GM12878 (cell line): Measurements from ENCODE around the gene CBFB. TPM values are rescaled to one million over a fixed set of nuclear protein-coding genes. Genes with fewer than 3 reads are reported as not detected.
A peak's percentile ranks its signal among the peaks of the same experiment; 100 is the strongest.

Source experiments
- ATAC-seq: fragments of 200-7000 bp; cut with Tn5 transposase; 3 replicates; pipeline ENCODE4 v1.9.1; 2020; ENCODE audit warnings: mild to moderate bottlenecking, moderate library complexity
- BruUV-seq: library from RNA; stranded (reverse); fragments of 400-500 nt; replicated peaks from 2 replicates; lab custom pipeline; 2021; lab: Mats Ljungman, UMichigan
- CTCF ChIA-PET: fragments of 300-600 bp; sonication (Branson Sonifier 250); formaldehyde crosslinking; extraction: SDS; loops from one replicate; lab custom pipeline; 2021; ENCODE audit warnings: inconsistent platforms; lab: Yijun Ruan, JAX
- POLR2A ChIA-PET: fragments of 350-600 bp; formaldehyde crosslinking; extraction: SDS; loops from one replicate; lab custom pipeline; 2021; ENCODE audit warnings: inconsistent platforms; lab: Charles Lee
- RAD21 ChIA-PET: fragments of 300-600 bp; sonication (Branson Sonifier 250); formaldehyde crosslinking; loops from one replicate; lab custom pipeline; 2023; ENCODE audit warnings: antibody characterized with exemption; ENCODE audit not compliant: unreplicated experiment; lab: Charles Lee
- SMC1A ChIA-PET: fragments of 300-600 bp; sonication (Branson Sonifier 250); formaldehyde crosslinking; loops from one replicate; lab custom pipeline; 2023; ENCODE audit not compliant: unreplicated experiment, uncharacterized antibody; lab: Charles Lee
- DNase-seq: peaks from one replicate; pipeline ENCODE4 v3.0.0-alpha.2; 2011; ENCODE audit warnings: low read depth, low spot score
- FAIRE-seq: peaks from 3 replicates; lab custom pipeline; 2011; peaks lifted over from hg19 to GRCh38; lab: Jason Lieb, UNC
- H2AFZ ChIP-seq: 2 replicates; pipeline ENCODE4 v1.6.0; 2011; ENCODE audit warnings: low read depth, low read length, control low read depth; ENCODE audit not compliant: control insufficient read depth
- H3K27ac ChIP-seq: 2 replicates; pipeline ENCODE4 v1.5.1; 2011; ENCODE audit warnings: control low read depth; ENCODE audit not compliant: control insufficient read depth, insufficient read depth
- H3K27me3 ChIP-seq, 2 experiments: replicated peaks in 1 of 2; 2 replicates each; pipeline versions ENCODE4 v1.6.0 to v1.6.1; 2011; ENCODE audit warnings: low read length in 1 of 2; ENCODE audit not compliant: control insufficient read depth in 2 of 2, insufficient read depth in 2 of 2
- H3K36me3 ChIP-seq, 2 experiments: 2 replicates each; pipeline ENCODE4 v1.5.1; 2011; ENCODE audit warnings: low read length in 1 of 2; ENCODE audit not compliant: control insufficient read depth in 2 of 2, insufficient read depth in 2 of 2
- H3K4me1 ChIP-seq: 2 replicates; pipeline ENCODE4 v1.6.1; 2011; ENCODE audit warnings: mild to moderate bottlenecking, low read length, moderate library complexity, mixed read lengths; ENCODE audit not compliant: control insufficient read depth, insufficient read depth
- H3K4me2 ChIP-seq: 2 replicates; pipeline ENCODE4 v1.6.0; 2011; ENCODE audit warnings: control low read depth; ENCODE audit not compliant: control insufficient read depth, insufficient read depth
- H3K4me3 ChIP-seq: fragments of 200-600 bp; sonication (generic); 2 replicates; pipeline ENCODE4 v1.5.1; 2016
- H3K79me2 ChIP-seq: 2 replicates; pipeline ENCODE4 v1.6.0; 2011; ENCODE audit warnings: low read length; ENCODE audit not compliant: control insufficient read depth, insufficient read depth
- H3K9ac ChIP-seq: 2 replicates; pipeline ENCODE4 v1.8.0; 2011; ENCODE audit warnings: low read length, control low read depth, mixed read lengths; ENCODE audit not compliant: control insufficient read depth, insufficient read depth
- H3K9me3 ChIP-seq: replicated peaks from 3 replicates; pipeline ENCODE4 v1.5.1; 2011; ENCODE audit warnings: mild to moderate bottlenecking, low read length; ENCODE audit not compliant: control insufficient read depth, insufficient read depth
- H4K20me1 ChIP-seq: 2 replicates; pipeline ENCODE4 v1.6.0; 2011; ENCODE audit not compliant: control insufficient read depth, insufficient read depth
- BHLHE40 ChIP-seq, 2 experiments: fragments of 450-650 bp in 1 of 2; IDR thresholded peaks; 2 replicates each; pipeline ENCODE4 v1.6.1; 2011 to 2017; ENCODE audit warnings: low read depth in 2 of 2, borderline replicate concordance in 1 of 2, improper control_type of control experiment in 1 of 2, low read length in 1 of 2, mild to moderate bottlenecking in 1 of 2
- CHD2 ChIP-seq: IDR thresholded peaks from 2 replicates; pipeline ENCODE4 v1.6.1; 2011; ENCODE audit warnings: low read depth, low read length, improper control_type of control experiment, borderline replicate concordance
- ESRRA ChIP-seq: IDR thresholded peaks from 2 replicates; pipeline ENCODE4 v1.6.1; 2012; ENCODE audit warnings: mild to moderate bottlenecking, low read length, improper control_type of control experiment
- IRF5 ChIP-seq: fragments of 450-650 bp; IDR thresholded peaks from 2 replicates; pipeline ENCODE4 v1.6.1; 2017; ENCODE audit warnings: borderline replicate concordance
- NR2C2 ChIP-seq: IDR thresholded peaks from 2 replicates; pipeline ENCODE4 v1.6.1; 2011; ENCODE audit warnings: borderline replicate concordance, low read depth; ENCODE audit not compliant: control insufficient read depth, insufficient read length
- POLR2AphosphoS2 ChIP-seq: IDR thresholded peaks from 2 replicates; pipeline ENCODE4 v1.6.1; 2011; ENCODE audit warnings: low read depth, mild to moderate bottlenecking, low read length, improper control_type of control experiment, moderate library complexity
- POU2F2 ChIP-seq: IDR thresholded peaks from 3 replicates; pipeline ENCODE4 v1.6.1; 2011; ENCODE audit warnings: low read depth, mild to moderate bottlenecking, low read length, borderline replicate concordance
- RAD51 ChIP-seq: fragments of 450-650 bp; IDR thresholded peaks from 2 replicates; pipeline ENCODE4 v1.6.1; 2016; ENCODE audit warnings: moderate library complexity, mild to moderate bottlenecking, inconsistent platforms
- RCOR1 ChIP-seq: conservative IDR thresholded peaks from 2 replicates; pipeline ENCODE4 v1.6.1; 2012; ENCODE audit warnings: low read depth, low read length, improper control_type of control experiment
- RFX5 ChIP-seq: IDR thresholded peaks from 2 replicates; pipeline ENCODE4 v1.6.1; 2011; ENCODE audit warnings: low read depth, low read length, improper control_type of control experiment
- TBL1XR1 ChIP-seq: IDR thresholded peaks from 2 replicates; pipeline ENCODE4 v1.6.1; 2012; ENCODE audit warnings: low read depth, low read length, improper control_type of control experiment
- ZNF207 ChIP-seq: fragments of 450-650 bp; IDR thresholded peaks from 2 replicates; pipeline ENCODE4 v1.6.1; 2014; ENCODE audit warnings: antibody characterized with exemption, mild to moderate bottlenecking, borderline replicate concordance
- WGBS: methylation state at CpG from one replicate; pipeline ENCODE4 v1.1.6; 2016; ENCODE audit warnings: low lambda C conversion rate; ENCODE audit not compliant: insufficient replicate concordance, insufficient coverage; ENCODE audit errors: missing lambda C conversion rate; 5-methylcytosine and 5-hydroxymethylcytosine counted together
- in situ Hi-C: fragments of 300-500 bp; cut with MboI; formaldehyde crosslinking; loops from 9 replicates; pipeline ENCODE4 v1.14.3; 2018; ENCODE audit warnings: mixed read lengths
- intact Hi-C: fragments of 100-400 bp; cut with micrococcal nuclease; formaldehyde crosslinking; loops from one replicate; pipeline ENCODE4 v1.14.2; 2022; ENCODE audit not compliant: unreplicated experiment
- polyA plus RNA-seq, 11 experiments: library from polyadenylated mRNA; depleted of rRNA in 4 of 11; unstranded in 6 of 11; stranded (reverse) in 5 of 11; fragments of >200 nt; fragmentation: Nextera tagmentation in 4 of 11; fragmentation: Illumina TruSeq in 1 of 11; extraction: Ambion mirVana in 4 of 11; extraction: Trizol in 1 of 11; gene quantifications; 1 replicate in 1 of 11; 2 replicates in 10 of 11; pipeline versions ENCODE4 v1.2.1 to v1.2.3, GENCODE V29; 2011 to 2016; ENCODE audit warnings: inconsistent platforms in 2 of 11, missing spikeins in 2 of 11, low read depth in 1 of 11
- total RNA-seq, 4 experiments: library from RNA; depleted of rRNA in 3 of 4; stranded (reverse); fragments of >200 nt in 3 of 4; fragmentation: Illumina TruSeq in 1 of 4; extraction: Trizol in 1 of 4; gene quantifications; 2 replicates each; pipeline versions ENCODE4 v1.2.1 to v1.2.3, GENCODE V29; 2013 to 2021
- TF ChIP-seq, protein P1 (sequence below): fragments of 450-650 bp; IDR thresholded peaks from 2 replicates; pipeline ENCODE4 v1.6.1; 2017; ENCODE audit warnings: mild to moderate bottlenecking

The CBFB gene
- total and polyA plus RNA-seq, 10 of the 15 experiments (the other 5 are each of a cell fraction or from before 2014, with no cell fraction given) = 25.3 to 83.8 (median 65.7) TPM

DNA sequence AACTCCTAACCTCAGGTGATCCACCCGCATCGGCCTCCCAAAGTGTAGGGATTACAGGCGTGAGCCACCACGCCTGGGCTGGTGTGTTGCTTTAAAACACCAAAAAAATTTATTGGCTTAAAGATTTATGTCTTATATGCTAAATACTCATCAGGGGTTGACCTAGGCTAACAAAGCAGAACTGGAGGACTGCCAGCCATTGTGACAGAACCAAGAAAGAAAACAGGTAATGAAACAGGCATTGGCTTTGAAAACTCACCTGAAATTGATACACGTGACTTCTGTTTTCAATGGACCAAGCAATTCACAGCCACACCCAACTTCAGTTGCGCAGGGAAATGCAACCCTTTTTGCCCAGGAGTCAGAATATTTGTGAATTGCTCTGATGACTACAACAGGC is 75.9 kb downstream of the CBFB start:
- Histone ChIP-seq H4K20me1 (no peaks in the 10 kb centered on the region), H3K4me3 (no peak overlapping the region), H3K9ac (no peak overlapping the region), H3K9me3 (no peaks in the 10 kb centered on the region), H2AFZ (no peak overlapping the region), H3K27ac (no peak overlapping the region), H3K4me1 (peaks cover 14% of the 10 kb centered on the region), H3K4me2 (no peak overlapping the region), H3K79me2 (peaks cover under 1% of the 10 kb centered on the region), H3K27me3 (no peaks in the 10 kb centered on the region), H3K36me3 (peaks cover 0 to 5% of the 10 kb centered on the region in 2 experiments; a peak in 1 of 4 replicates)
- no peak for FAIRE-seq
- CTCF ChIA-PET = interaction anchor here (1.0 to 8.6 kb wide), 4 partner anchors 11 to 88 kb away, joined by 3 to 205 read pairs (median 54); partner anchors contain the start of genes B3GNT9, FBXL8 and TRADD
- DNase-seq = no peak
- BruUV-seq = no TSS peak
- 65% methylated on average over 6 of the region's 6 CpGs for WGBS
- TF ChIP-seq BHLHE40 (IDR thresholded peaks at IDR 0.05; ENCODE audit: borderline replicate concordance in 1 of 2, low read depth in 2 of 2, low read length in 1 of 2) (peak; percentile 53 to 66; a peak in 2 of 4 replicates), POU2F2 (no peak), RAD51 (peak; percentile 47; the same call in 1 of the 2 replicates)
- RAD21 ChIA-PET = interaction anchor here (1.0 to 6.5 kb wide), 5 partner anchors 50 to 92 kb away, joined by 4 to 85 read pairs (median 7); no protein-coding TSS in a partner anchor
- intact Hi-C loops = loop anchor here (5.0 kb wide), 1 partner anchor 52 kb away; the partner anchor contains the start of genes FBXL8 and TRADD
- POLR2A ChIA-PET = interaction anchor here (0.6 kb wide), 1 partner anchor 11 kb away, joined by 3 read pairs; no protein-coding TSS in a partner anchor
- SMC1A ChIA-PET = no interaction called here
- in situ Hi-C loops = loop anchor here (5.0 kb wide), 1 partner anchor 88 kb away; no protein-coding TSS in a partner anchor
- ATAC-seq = no peak

DNA sequence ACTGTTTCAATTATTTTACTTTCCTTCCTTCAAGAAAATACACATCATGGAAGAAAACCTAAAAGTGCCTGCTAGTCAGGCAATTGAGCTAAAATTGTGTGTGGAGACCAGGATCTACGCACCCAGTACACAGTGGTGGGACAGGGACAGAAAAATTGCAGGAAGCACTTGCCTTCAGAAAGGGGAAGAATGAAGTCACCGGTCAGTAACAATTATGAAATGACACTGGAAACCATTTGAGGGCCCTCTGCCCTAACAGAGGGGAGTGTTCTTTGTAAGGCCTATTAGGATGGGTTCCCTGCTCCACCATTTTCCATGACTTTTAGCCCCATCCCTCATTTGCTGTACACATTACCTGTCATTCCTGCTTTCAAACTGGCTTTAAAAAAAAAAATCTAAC is 76.3 kb downstream of the CBFB start:
- Histone ChIP-seq H4K20me1 (no peaks in the 10 kb centered on the region), H3K4me2 (peak overlapping the region; percentile 35; the same call in 1 of the 2 replicates), H3K27me3 (no peaks in the 10 kb centered on the region), H3K36me3 (peaks cover 0 to 5% of the 10 kb centered on the region in 2 experiments; a peak in 1 of 4 replicates), H3K4me1 (peaks cover 14% of the 10 kb centered on the region), H3K9ac (no peak overlapping the region), H2AFZ (no peak overlapping the region), H3K4me3 (no peak overlapping the region), H3K9me3 (no peaks in the 10 kb centered on the region), H3K27ac (no peak overlapping the region), H3K79me2 (peaks cover 5% of the 10 kb centered on the region)
- no TSS peak for BruUV-seq
- 53% methylated on average over 2 of the region's 2 CpGs for WGBS
- CTCF ChIA-PET = interaction anchor here (1.0 to 8.6 kb wide), 3 partner anchors 50 to 88 kb away, joined by 3 to 205 read pairs (median 98); partner anchors contain the start of genes B3GNT9, FBXL8, NOL3 and TRADD
- ATAC-seq (no peak), DNase-seq (no peak), FAIRE-seq (no peak)
- intact Hi-C loops = no loop called here
- RAD21 ChIA-PET = interaction anchor here (1.8 kb wide), 1 partner anchor 87 kb away, joined by 6 read pairs; no protein-coding TSS in a partner anchor
- in situ Hi-C loops = no loop called here
- SMC1A ChIA-PET = interaction anchor here (2.2 kb wide), 1 partner anchor 78 kb away, joined by 7 read pairs; no protein-coding TSS in a partner anchor
- POLR2A ChIA-PET = no interaction called here
- TF ChIP-seq NR2C2 = no peak
- TF ChIP-seq, protein P1, sequence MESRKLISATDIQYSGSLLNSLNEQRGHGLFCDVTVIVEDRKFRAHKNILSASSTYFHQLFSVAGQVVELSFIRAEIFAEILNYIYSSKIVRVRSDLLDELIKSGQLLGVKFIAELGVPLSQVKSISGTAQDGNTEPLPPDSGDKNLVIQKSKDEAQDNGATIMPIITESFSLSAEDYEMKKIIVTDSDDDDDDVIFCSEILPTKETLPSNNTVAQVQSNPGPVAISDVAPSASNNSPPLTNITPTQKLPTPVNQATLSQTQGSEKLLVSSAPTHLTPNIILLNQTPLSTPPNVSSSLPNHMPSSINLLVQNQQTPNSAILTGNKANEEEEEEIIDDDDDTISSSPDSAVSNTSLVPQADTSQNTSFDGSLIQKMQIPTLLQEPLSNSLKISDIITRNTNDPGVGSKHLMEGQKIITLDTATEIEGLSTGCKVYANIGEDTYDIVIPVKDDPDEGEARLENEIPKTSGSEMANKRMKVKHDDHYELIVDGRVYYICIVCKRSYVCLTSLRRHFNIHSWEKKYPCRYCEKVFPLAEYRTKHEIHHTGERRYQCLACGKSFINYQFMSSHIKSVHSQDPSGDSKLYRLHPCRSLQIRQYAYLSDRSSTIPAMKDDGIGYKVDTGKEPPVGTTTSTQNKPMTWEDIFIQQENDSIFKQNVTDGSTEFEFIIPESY = no peak
- no peak for TF ChIP-seq RFX5
- TF ChIP-seq TBL1XR1 = no peak
- no peak for TF ChIP-seq ESRRA
- no peak for TF ChIP-seq RCOR1
- TF ChIP-seq CHD2 = no peak
- TF ChIP-seq ZNF207 = no peak
- TF ChIP-seq IRF5 = no peak
- no peak for TF ChIP-seq POU2F2
- TF ChIP-seq POLR2AphosphoS2 = no peak
